ENCODE data around the gene MAD1L1. TPM values are rescaled to one million over a fixed set of nuclear protein-coding genes. Genes with fewer than 3 reads are reported as not detected.
A peak's percentile ranks its signal among the peaks of the same experiment; 100 is the strongest.

Gene MAD1L1
- total and polyA plus RNA-seq, 2 of the 4 experiments (the other 2 are of a cell fraction): 29.0 to 40.9 TPM

GRCh38 chr7:2242541-2243429 is 10.0 kb upstream of the MAD1L1 start:
- Histone ChIP-seq H2AK9ac (replicated peaks; ENCODE audit: low read depth, low read length, poor library complexity) (peak overlapping the region; percentile 51), H3K36me3 (ENCODE audit: control insufficient read depth, insufficient read depth, low read length) (peaks cover 13% of the 10 kb centered on the region), H4K20me1 (ENCODE audit: insufficient read depth, low read length) (peaks cover 7% of the 10 kb centered on the region; the same call in 1 of the 2 replicates), H3K9me1 (ENCODE audit: insufficient read depth, low read length) (peaks cover 16% of the 10 kb centered on the region), H3K9ac (ENCODE audit: low read depth, low read length) (peak overlapping the region; percentile 74), H3K79me1 (ENCODE audit: low read depth in 1 of 2, low read length in 2 of 2) (peaks cover 30 to 55% of the 10 kb centered on the region in 2 experiments), H3K27me3 (ENCODE audit: control insufficient read depth, insufficient read depth, low read length) (no peaks in the 10 kb centered on the region), H2AFZ (replicated peaks; ENCODE audit: low read length, poor library complexity) (peak overlapping the region; percentile 95), H4K8ac (ENCODE audit: low read depth in 2 of 2, low read length in 2 of 2) (peak overlapping the region; percentile 57 to 82; a peak in 3 of 4 replicates), H3K4ac (ENCODE audit: low read depth, low read length) (peak overlapping the region; percentile 77), H3K27ac (ENCODE audit: insufficient read depth, low read length) (peak overlapping the region; percentile 63; the same call in 1 of the 2 replicates), H3K4me2 (ENCODE audit: low read depth, low read length) (peak overlapping the region; percentile 93), H3K18ac (ENCODE audit: low read depth, low read length) (no peak overlapping the region), H2BK120ac (ENCODE audit: low read depth, low read length) (no peak overlapping the region), H4K91ac (ENCODE audit: insufficient read depth, low read depth, low read length) (peak overlapping the region; percentile 59), H3K4me3 (ENCODE audit: insufficient read depth, low read depth, low read length) (peak overlapping the region; percentile 98), H3K14ac (replicated peaks; ENCODE audit: low read depth, low read length) (peak overlapping the region; percentile 66), H3K56ac (ENCODE audit: extremely low read depth, insufficient read depth, low read length) (peak overlapping the region; percentile 21), H2BK20ac (ENCODE audit: low read depth, low read length) (no peak overlapping the region), H3K4me1 (ENCODE audit: control insufficient read depth, insufficient read depth, low read length) (peaks cover 3% of the 10 kb centered on the region), H3K23ac (ENCODE audit: low read depth, low read length) (peak overlapping the region; percentile 59; the same call in 1 of the 2 replicates), H2AK5ac (ENCODE audit: low read depth, low read length) (peak overlapping the region; percentile 69), H2BK5ac (ENCODE audit: low read depth, low read length, poor library complexity, severe bottlenecking) (no peak overlapping the region), H3K9me3 (ENCODE audit: control insufficient read depth, insufficient read depth, low read length) (no peaks in the 10 kb centered on the region), H2BK15ac (ENCODE audit: low read depth, low read length) (no peak overlapping the region), H4K5ac (ENCODE audit: low read depth, low read length) (0 out of 2 replicates have a peak overlapping the region, but pooled peaks have one; percentile 19)
- dilution Hi-C loops (cut with HindIII; ENCODE audit: low sequenced_read_pairs, unreplicated experiment): no loop called here
- BruUV-seq (replicated peaks): no TSS peak
- ATAC-seq (ENCODE audit: low read depth) (peak; percentile 30), DNase-seq (peak; percentile 20)
- in situ Hi-C loops (cut with MboI; ENCODE audit: low sequenced_read_pairs): no loop called here
- ChIA-PET CTCF (interaction anchor here (2.4 kb wide), 1 partner anchor 105 kb away, joined by 7 read pairs; no protein-coding TSS in a partner anchor), POLR2A (ENCODE audit: unreplicated experiment) (no interaction called here)
- intact Hi-C loops (cut with micrococcal nuclease): loop anchor here (1.0 kb wide), 1 partner anchor 106 kb away; no protein-coding TSS in a partner anchor
- 12% methylated on average over 13 of the region's 21 CpGs; no CpG with 5 or more reads in 1 of the 2 experiments for WGBS, 2 experiments (ENCODE audit: extremely low coverage in 2 of 2, insufficient read length in 1 of 2)
- TF ChIP-seq CEBPB (IDR thresholded peaks at IDR 0.05; ENCODE audit: low read depth, low read length): no peak
- no peak for TF ChIP-seq POLR2A (IDR thresholded peaks at IDR 0.05; ENCODE audit: low read depth, low read length)
- TF ChIP-seq RCOR1 (IDR thresholded peaks at IDR 0.05; ENCODE audit: insufficient replicate concordance, low read length): no peak
- TF ChIP-seq SMC3 (IDR thresholded peaks at IDR 0.05; ENCODE audit: low read depth, low read length): no peak
- no peak for TF ChIP-seq RFX5 (IDR thresholded peaks at IDR 0.05; ENCODE audit: low read depth, low read length)
- TF ChIP-seq MXI1 (IDR thresholded peaks at IDR 0.05; ENCODE audit: borderline replicate concordance, low read depth, low read length): no peak
- no peak for TF ChIP-seq CTCF (conservative IDR thresholded peaks at IDR 0.05; ENCODE audit: low read depth, low read length)
- no peak for TF ChIP-seq MAZ (IDR thresholded peaks at IDR 0.05; ENCODE audit: borderline replicate concordance, low read depth, low read length)
- TF ChIP-seq FOS (IDR thresholded peaks at IDR 0.05; ENCODE audit: low read depth, low read length): no peak
- no peak for TF ChIP-seq MAFK (IDR thresholded peaks at IDR 0.05; ENCODE audit: low read depth, low read length)
- TF ChIP-seq USF2 (IDR thresholded peaks at IDR 0.05; ENCODE audit: low read depth, low read length): no peak
- no peak for TF ChIP-seq BHLHE40 (IDR thresholded peaks at IDR 0.05; ENCODE audit: low read depth, low read length)
- no peak for TF ChIP-seq CHD1 (IDR thresholded peaks at IDR 0.05; ENCODE audit: low read depth, low read length)
